HepG2 (cell line): ENCODE data around the gene HOXA5. TPM values are rescaled to one million over a fixed set of nuclear protein-coding genes. Genes with fewer than 3 reads are reported as not detected.

Source experiments
- SIN3A ChIP-seq: IDR thresholded peaks from 2 replicates; pipeline ENCODE4 v1.6.1; 2011; ENCODE audit warnings: low read depth, mild to moderate bottlenecking, control low read depth, low read length, borderline replicate concordance
- SP1 ChIP-seq, 2 experiments: fragments of 450-650 bp in 1 of 2; sonication (generic) in 1 of 2; formaldehyde crosslinking in 1 of 2; IDR thresholded peaks; 2 replicates each; pipeline versions ENCODE4 v1.4.0 to v1.6.1; 2016 to 2020; ENCODE audit warnings: missing genetic modification reagents in 1 of 2
- ZNF10 ChIP-seq: sonication (generic); formaldehyde crosslinking; IDR thresholded peaks from 2 replicates; pipeline ENCODE4 v1.4.0; 2020; ENCODE audit warnings: mild to moderate bottlenecking, low read depth, missing genetic modification reagents, borderline replicate concordance
- ZNF768 ChIP-seq: sonication (generic); formaldehyde crosslinking; IDR thresholded peaks from 2 replicates; pipeline ENCODE4 v1.4.0; 2020; ENCODE audit warnings: missing genetic modification reagents
- polyA plus RNA-seq, 8 experiments: library from polyadenylated mRNA; depleted of rRNA in 3 of 8; stranded (reverse) in 7 of 8; unstranded in 1 of 8; fragments of >200 nt; fragmentation: Illumina TruSeq in 4 of 8; extraction: Trizol in 4 of 8; gene quantifications; 2 replicates each; pipeline versions ENCODE4 v1.2.1 to v1.2.3, GENCODE V29; 2011 to 2016; ENCODE audit warnings: low read depth in 4 of 8, missing spikeins in 1 of 8, mixed read lengths in 1 of 8; ENCODE audit not compliant: insufficient read depth in 1 of 8
- total RNA-seq, 5 experiments: library from RNA; depleted of rRNA; stranded (reverse); fragments of >200 nt; fragmentation: Illumina TruSeq; extraction: Trizol; gene quantifications; 2 replicates each; pipeline ENCODE4 v1.2.3, GENCODE V29; 2016; ENCODE audit warnings: low read depth in 1 of 5
- TF ChIP-seq, protein P1 (sequence below): sonication (generic); formaldehyde crosslinking; IDR thresholded peaks from 2 replicates; pipeline ENCODE4 v1.9.0; 2022; ENCODE audit warnings: low read depth, missing genetic modification reagents
- TF ChIP-seq, protein P2 (sequence below): sonication (generic); formaldehyde crosslinking; IDR thresholded peaks from 2 replicates; pipeline ENCODE4 v1.5.0; 2020; ENCODE audit warnings: mild to moderate bottlenecking, missing genetic modification reagents, borderline replicate concordance
- TF ChIP-seq, protein P3 (sequence below): sonication (generic); formaldehyde crosslinking; IDR thresholded peaks from 2 replicates; pipeline ENCODE4 v1.8.0; 2022; ENCODE audit warnings: low read depth, missing genetic modification reagents
- TF ChIP-seq, protein P4 (sequence below): sonication (generic); formaldehyde crosslinking; IDR thresholded peaks from 2 replicates; pipeline ENCODE4 v1.5.0; 2020; ENCODE audit warnings: mild to moderate bottlenecking, missing genetic modification reagents
- TF ChIP-seq, protein P5 (sequence below): sonication (generic); formaldehyde crosslinking; conservative IDR thresholded peaks from 2 replicates; pipeline ENCODE4 v1.4.0; 2020; ENCODE audit warnings: missing genetic modification reagents
- TF ChIP-seq, protein P6 (sequence below): sonication (generic); formaldehyde crosslinking; IDR thresholded peaks from 2 replicates; pipeline ENCODE4 v1.4.0; 2020; ENCODE audit warnings: missing genetic modification reagents

The HOXA5 gene
- total and polyA plus RNA-seq, 2 of the 13 experiments (the other 11 are each of a cell fraction or from before 2014, with no cell fraction given), result 3.2 to 3.6 TPM

DNA sequence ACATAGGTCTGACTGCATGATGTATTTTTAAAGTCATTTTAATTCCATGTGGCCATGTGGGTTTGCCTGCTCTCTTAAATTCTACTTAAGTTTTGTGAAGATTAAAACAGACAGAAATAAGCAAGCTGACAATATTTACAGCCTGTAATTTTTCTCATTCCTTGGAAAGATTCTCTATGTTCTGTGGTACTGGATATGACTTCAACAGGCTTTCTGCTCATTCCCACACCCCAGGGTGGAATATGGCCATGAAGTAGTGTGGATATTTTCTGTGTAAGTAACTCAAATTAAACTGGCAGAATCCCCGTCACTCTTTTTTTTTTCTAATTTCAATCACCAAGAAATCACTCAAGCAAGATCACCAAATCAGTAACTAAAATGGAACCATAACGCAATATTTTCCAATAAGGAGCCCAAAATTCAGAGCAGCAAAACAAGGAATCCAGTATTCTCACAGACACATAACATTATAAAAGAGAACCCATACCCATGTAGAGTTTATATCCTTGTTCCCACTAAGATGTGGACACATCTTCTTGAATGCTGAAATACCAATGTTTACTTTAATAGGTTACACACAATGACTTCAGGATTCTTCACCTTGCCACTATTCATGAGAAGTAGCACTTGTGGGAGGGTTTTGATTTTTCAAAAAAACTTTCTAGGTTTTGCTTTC lies 5.7 kb downstream of the HOXA5 start (continued):
- TF ChIP-seq, protein P1, sequence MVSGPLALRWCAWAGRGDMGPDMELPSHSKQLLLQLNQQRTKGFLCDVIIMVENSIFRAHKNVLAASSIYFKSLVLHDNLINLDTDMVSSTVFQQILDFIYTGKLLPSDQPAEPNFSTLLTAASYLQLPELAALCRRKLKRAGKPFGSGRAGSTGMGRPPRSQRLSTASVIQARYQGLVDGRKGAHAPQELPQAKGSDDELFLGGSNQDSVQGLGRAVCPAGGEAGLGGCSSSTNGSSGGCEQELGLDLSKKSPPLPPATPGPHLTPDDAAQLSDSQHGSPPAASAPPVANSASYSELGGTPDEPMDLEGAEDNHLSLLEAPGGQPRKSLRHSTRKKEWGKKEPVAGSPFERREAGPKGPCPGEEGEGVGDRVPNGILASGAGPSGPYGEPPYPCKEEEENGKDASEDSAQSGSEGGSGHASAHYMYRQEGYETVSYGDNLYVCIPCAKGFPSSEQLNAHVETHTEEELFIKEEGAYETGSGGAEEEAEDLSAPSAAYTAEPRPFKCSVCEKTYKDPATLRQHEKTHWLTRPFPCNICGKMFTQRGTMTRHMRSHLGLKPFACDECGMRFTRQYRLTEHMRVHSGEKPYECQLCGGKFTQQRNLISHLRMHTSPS (CRISPR knock-in tag), result no peak
- TF ChIP-seq SP1 (IDR thresholded peaks at IDR 0.05) (no peak), SP1 (CRISPR knock-in tag; IDR thresholded peaks at IDR 0.05) (no peak), SIN3A (no peak), ZNF768 (CRISPR knock-in tag) (no peak), ZNF10 (CRISPR knock-in tag) (no peak)
- TF ChIP-seq, protein P2, sequence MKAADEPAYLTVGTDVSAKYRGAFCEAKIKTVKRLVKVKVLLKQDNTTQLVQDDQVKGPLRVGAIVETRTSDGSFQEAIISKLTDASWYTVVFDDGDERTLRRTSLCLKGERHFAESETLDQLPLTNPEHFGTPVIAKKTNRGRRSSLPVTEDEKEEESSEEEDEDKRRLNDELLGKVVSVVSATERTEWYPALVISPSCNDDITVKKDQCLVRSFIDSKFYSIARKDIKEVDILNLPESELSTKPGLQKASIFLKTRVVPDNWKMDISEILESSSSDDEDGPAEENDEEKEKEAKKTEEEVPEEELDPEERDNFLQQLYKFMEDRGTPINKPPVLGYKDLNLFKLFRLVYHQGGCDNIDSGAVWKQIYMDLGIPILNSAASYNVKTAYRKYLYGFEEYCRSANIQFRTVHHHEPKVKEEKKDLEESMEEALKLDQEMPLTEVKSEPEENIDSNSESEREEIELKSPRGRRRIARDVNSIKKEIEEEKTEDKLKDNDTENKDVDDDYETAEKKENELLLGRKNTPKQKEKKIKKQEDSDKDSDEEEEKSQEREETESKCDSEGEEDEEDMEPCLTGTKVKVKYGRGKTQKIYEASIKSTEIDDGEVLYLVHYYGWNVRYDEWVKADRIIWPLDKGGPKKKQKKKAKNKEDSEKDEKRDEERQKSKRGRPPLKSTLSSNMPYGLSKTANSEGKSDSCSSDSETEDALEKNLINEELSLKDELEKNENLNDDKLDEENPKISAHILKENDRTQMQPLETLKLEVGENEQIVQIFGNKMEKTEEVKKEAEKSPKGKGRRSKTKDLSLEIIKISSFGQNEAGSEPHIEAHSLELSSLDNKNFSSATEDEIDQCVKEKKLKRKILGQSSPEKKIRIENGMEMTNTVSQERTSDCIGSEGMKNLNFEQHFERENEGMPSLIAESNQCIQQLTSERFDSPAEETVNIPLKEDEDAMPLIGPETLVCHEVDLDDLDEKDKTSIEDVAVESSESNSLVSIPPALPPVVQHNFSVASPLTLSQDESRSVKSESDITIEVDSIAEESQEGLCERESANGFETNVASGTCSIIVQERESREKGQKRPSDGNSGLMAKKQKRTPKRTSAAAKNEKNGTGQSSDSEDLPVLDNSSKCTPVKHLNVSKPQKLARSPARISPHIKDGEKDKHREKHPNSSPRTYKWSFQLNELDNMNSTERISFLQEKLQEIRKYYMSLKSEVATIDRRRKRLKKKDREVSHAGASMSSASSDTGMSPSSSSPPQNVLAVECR, result no peak
- TF ChIP-seq, protein P3, sequence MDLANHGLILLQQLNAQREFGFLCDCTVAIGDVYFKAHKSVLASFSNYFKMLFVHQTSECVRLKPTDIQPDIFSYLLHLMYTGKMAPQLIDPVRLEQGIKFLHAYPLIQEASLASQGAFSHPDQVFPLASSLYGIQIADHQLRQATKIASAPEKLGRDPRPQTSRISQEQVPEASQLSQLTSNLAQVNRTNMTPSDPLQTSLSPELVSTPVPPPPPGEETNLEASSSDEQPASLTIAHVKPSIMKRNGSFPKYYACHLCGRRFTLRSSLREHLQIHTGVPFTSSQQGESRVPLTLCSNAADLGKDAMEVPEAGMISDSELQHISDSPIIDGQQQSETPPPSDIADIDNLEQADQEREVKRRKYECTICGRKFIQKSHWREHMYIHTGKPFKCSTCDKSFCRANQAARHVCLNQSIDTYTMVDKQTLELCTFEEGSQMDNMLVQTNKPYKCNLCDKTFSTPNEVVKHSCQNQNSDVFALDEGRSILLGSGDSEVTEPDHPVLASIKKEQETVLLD (CRISPR knock-in tag), result no peak
- TF ChIP-seq, protein P4, sequence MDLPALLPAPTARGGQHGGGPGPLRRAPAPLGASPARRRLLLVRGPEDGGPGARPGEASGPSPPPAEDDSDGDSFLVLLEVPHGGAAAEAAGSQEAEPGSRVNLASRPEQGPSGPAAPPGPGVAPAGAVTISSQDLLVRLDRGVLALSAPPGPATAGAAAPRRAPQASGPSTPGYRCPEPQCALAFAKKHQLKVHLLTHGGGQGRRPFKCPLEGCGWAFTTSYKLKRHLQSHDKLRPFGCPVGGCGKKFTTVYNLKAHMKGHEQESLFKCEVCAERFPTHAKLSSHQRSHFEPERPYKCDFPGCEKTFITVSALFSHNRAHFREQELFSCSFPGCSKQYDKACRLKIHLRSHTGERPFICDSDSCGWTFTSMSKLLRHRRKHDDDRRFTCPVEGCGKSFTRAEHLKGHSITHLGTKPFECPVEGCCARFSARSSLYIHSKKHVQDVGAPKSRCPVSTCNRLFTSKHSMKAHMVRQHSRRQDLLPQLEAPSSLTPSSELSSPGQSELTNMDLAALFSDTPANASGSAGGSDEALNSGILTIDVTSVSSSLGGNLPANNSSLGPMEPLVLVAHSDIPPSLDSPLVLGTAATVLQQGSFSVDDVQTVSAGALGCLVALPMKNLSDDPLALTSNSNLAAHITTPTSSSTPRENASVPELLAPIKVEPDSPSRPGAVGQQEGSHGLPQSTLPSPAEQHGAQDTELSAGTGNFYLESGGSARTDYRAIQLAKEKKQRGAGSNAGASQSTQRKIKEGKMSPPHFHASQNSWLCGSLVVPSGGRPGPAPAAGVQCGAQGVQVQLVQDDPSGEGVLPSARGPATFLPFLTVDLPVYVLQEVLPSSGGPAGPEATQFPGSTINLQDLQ (CRISPR knock-in tag), result no peak
- TF ChIP-seq, protein P5, sequence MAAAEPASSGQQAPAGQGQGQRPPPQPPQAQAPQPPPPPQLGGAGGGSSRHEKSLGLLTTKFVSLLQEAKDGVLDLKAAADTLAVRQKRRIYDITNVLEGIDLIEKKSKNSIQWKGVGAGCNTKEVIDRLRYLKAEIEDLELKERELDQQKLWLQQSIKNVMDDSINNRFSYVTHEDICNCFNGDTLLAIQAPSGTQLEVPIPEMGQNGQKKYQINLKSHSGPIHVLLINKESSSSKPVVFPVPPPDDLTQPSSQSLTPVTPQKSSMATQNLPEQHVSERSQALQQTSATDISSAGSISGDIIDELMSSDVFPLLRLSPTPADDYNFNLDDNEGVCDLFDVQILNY, result no peak
- TF ChIP-seq, protein P6, sequence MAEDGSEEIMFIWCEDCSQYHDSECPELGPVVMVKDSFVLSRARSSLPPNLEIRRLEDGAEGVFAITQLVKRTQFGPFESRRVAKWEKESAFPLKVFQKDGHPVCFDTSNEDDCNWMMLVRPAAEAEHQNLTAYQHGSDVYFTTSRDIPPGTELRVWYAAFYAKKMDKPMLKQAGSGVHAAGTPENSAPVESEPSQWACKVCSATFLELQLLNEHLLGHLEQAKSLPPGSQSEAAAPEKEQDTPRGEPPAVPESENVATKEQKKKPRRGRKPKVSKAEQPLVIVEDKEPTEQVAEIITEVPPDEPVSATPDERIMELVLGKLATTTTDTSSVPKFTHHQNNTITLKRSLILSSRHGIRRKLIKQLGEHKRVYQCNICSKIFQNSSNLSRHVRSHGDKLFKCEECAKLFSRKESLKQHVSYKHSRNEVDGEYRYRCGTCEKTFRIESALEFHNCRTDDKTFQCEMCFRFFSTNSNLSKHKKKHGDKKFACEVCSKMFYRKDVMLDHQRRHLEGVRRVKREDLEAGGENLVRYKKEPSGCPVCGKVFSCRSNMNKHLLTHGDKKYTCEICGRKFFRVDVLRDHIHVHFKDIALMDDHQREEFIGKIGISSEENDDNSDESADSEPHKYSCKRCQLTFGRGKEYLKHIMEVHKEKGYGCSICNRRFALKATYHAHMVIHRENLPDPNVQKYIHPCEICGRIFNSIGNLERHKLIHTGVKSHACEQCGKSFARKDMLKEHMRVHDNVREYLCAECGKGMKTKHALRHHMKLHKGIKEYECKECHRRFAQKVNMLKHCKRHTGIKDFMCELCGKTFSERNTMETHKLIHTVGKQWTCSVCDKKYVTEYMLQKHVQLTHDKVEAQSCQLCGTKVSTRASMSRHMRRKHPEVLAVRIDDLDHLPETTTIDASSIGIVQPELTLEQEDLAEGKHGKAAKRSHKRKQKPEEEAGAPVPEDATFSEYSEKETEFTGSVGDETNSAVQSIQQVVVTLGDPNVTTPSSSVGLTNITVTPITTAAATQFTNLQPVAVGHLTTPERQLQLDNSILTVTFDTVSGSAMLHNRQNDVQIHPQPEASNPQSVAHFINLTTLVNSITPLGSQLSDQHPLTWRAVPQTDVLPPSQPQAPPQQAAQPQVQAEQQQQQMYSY, result no peak
